Right atrium auricular region (tissue), 2 donors: Measurements from ENCODE around the gene OTOS. TPM values are rescaled to one million over a fixed set of nuclear protein-coding genes. Genes with fewer than 3 reads are reported as not detected.

Experiments
- DNase-seq: peaks from one replicate; pipeline ENCODE4 v3.0.0-alpha.2; 2019; ENCODE audit warnings: low spot score
- H3K27ac ChIP-seq, 2 donors: fragments of 200-600 bp; sonication (generic); 1 replicate in 1 of 2; 2 replicates in 1 of 2; pipeline ENCODE4 v1.5.1; 2016 to 2019
- H3K27me3 ChIP-seq, 2 donors: fragments of 200-600 bp; sonication (generic); one replicate each; pipeline versions ENCODE4 v1.5.1 to v1.6.0; 2017 to 2019
- H3K36me3 ChIP-seq: fragments of 200-600 bp; sonication (generic); one replicate; pipeline ENCODE4 v1.5.1; 2016
- H3K4me1 ChIP-seq, 2 donors: fragments of 200-600 bp; sonication (generic); one replicate each; pipeline versions ENCODE4 v1.5.1 to v1.6.0; 2017 to 2019
- H3K4me3 ChIP-seq, 2 donors: fragments of 200-600 bp; sonication (generic); 1 replicate in 1 of 2; 2 replicates in 1 of 2; pipeline ENCODE4 v1.5.1; 2017 to 2019; ENCODE audit warnings: mild to moderate bottlenecking in 1 of 2, moderate library complexity in 1 of 2
- H3K9me3 ChIP-seq, 2 donors: fragments of 200-600 bp; sonication (generic); one replicate each; pipeline ENCODE4 v1.5.1; 2019
- CTCF ChIP-seq, 2 donors: fragments of 200-600 bp; sonication (generic); IDR thresholded peaks; one replicate each; pipeline ENCODE4 v1.5.1; 2019; ENCODE audit warnings: antibody characterized with exemption in 2 of 2
- total RNA-seq, 2 donors: library from RNA; depleted of rRNA; stranded (reverse); fragments of >200 nt; gene quantifications; one replicate each; pipeline ENCODE4 v1.1.0, GENCODE V29; 2016

Gene OTOS
- total RNA-seq, 2 donors from 2014 or later, result not detected

- no peak for DNase-seq
- no peak for TF ChIP-seq CTCF (IDR thresholded peaks at IDR 0.05)
- H3K4me1 ChIP-seq, result peaks cover 0 to 12% of the 10 kb centered on the region in 2 donors
- no peak overlapping the region for H3K27ac ChIP-seq
- no peak overlapping the region for H3K4me3 ChIP-seq
- peaks cover 54% of the 10 kb centered on the region for H3K36me3 ChIP-seq
- no peaks in the 10 kb centered on the region for H3K27me3 ChIP-seq
- no peaks in the 10 kb centered on the region for H3K9me3 ChIP-seq
Observed at GRCh38 chr2:240130393-240131195, 9.9 kb downstream of the OTOS start.

DNA sequence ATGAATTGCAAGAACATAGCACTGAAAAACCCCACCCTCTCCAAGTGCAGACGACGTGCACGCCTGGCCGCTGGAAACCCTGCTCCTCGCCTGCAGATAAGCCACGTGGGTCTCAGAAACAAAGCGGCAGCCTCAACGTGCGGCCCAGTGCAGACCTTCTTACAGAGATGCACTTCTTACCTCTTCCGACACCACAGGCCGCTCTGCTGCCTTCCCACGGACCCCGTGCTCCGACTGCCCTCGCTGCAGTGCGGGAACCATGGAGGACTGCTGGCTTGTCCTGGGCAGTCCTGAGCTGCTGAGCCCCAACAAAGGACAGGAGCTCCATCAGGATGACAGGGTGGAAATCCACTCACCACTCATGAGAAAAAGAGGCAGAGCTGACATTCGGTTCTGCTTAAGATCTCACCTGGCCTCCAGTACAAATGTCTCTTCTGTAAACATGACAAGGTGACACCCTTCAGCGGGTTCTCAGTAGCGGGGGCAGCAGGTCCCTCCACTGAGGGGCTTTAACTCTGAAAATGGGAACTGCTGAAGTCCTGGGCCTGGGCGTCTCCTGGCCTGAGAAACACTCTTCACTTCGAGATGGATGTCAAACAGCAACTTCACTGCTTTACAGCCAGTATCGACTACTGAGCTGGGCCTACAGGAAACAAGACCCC, 10.6 kb downstream of the OTOS start:
- Histone ChIP-seq H3K27ac (no peak overlapping the region), H3K36me3 (peaks cover 54% of the 10 kb centered on the region), H3K9me3 (no peaks in the 10 kb centered on the region), H3K27me3 (no peaks in the 10 kb centered on the region), H3K4me1 (peaks cover 0 to 4% of the 10 kb centered on the region in 2 donors), H3K4me3 (no peak overlapping the region)
- no peak for DNase-seq
- no peak for TF ChIP-seq CTCF (IDR thresholded peaks at IDR 0.05)

GRCh38 chr2:240129311-240129710, 11.1 kb downstream of the OTOS start:
- no peaks in the 10 kb centered on the region for H3K27me3 ChIP-seq
- H3K36me3 ChIP-seq, result peaks cover 54% of the 10 kb centered on the region
- H3K4me1 ChIP-seq, result no peaks in the 10 kb centered on the region
- no peak for TF ChIP-seq CTCF (IDR thresholded peaks at IDR 0.05)
- H3K27ac ChIP-seq, result no peak overlapping the region
- DNase-seq, result no peak
- H3K9me3 ChIP-seq, result no peaks in the 10 kb centered on the region
- no peak overlapping the region for H3K4me3 ChIP-seq

- Histone ChIP-seq H3K36me3 (peaks cover 54% of the 10 kb centered on the region), H3K9me3 (no peaks in the 10 kb centered on the region), H3K27me3 (no peaks in the 10 kb centered on the region), H3K27ac (no peak overlapping the region), H3K4me1 (no peaks in the 10 kb centered on the region), H3K4me3 (no peak overlapping the region)
- TF ChIP-seq CTCF (IDR thresholded peaks at IDR 0.05), result no peak
- no peak for DNase-seq
Observed at GRCh38 chr2:240128608-240129145, 11.8 kb downstream of the OTOS start.

GRCh38 chr2:240127911-240128607, 12.4 kb downstream of the OTOS start:
- Histone ChIP-seq H3K27ac (no peak overlapping the region), H3K36me3 (peaks cover 48% of the 10 kb centered on the region)
- DNase-seq, result no peak

More at GRCh38 chr2:240127911-240128607, 12.4 kb downstream of the OTOS start:
- Histone ChIP-seq H3K4me1 (no peaks in the 10 kb centered on the region), H3K9me3 (no peaks in the 10 kb centered on the region), H3K4me3 (no peak overlapping the region), H3K27me3 (no peaks in the 10 kb centered on the region)
- TF ChIP-seq CTCF (IDR thresholded peaks at IDR 0.05), result no peak
